ENCODE data around the gene MACIR.

DNA sequence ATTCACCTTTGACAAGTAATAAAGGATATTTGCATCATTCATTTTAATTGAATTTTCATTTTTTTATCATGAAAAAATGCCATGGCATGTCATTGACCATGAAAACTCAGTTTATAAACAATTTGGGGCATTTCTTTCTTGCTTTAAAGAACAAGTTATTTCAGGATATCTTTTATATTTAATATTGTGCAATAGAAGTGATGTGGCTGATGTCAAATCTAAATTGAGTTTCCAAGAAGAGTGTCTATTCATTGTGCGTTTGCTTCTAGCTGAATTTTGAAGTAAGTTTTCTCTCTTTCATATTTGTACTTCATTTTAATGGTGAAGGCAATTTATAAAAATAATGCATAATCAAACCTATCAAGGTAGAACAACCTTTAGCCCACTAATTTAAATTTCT is 30.5 kb downstream of the MACIR start:
- TF ChIP-seq, protein P1, sequence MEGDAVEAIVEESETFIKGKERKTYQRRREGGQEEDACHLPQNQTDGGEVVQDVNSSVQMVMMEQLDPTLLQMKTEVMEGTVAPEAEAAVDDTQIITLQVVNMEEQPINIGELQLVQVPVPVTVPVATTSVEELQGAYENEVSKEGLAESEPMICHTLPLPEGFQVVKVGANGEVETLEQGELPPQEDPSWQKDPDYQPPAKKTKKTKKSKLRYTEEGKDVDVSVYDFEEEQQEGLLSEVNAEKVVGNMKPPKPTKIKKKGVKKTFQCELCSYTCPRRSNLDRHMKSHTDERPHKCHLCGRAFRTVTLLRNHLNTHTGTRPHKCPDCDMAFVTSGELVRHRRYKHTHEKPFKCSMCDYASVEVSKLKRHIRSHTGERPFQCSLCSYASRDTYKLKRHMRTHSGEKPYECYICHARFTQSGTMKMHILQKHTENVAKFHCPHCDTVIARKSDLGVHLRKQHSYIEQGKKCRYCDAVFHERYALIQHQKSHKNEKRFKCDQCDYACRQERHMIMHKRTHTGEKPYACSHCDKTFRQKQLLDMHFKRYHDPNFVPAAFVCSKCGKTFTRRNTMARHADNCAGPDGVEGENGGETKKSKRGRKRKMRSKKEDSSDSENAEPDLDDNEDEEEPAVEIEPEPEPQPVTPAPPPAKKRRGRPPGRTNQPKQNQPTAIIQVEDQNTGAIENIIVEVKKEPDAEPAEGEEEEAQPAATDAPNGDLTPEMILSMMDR (conservative IDR thresholded peaks at IDR 0.05 in 1 of 2, IDR thresholded peaks at IDR 0.05 in 1 of 2; ENCODE audit: low read depth in 1 of 2, low read length in 2 of 2), result no peak
- TF ChIP-seq EZH2 (IDR thresholded peaks at IDR 0.05; ENCODE audit: low read length, missing control alignments), result no peak

Measured in fibroblast of lung (primary cell).